GM19193 (cell line): Measurements from ENCODE around the gene RBM12.

Experiments used
- POLR2A ChIP-seq: IDR thresholded peaks from 4 replicates; pipeline ENCODE4 v1.6.1; 2011; ENCODE audit not compliant: insufficient read depth, insufficient read length; ENCODE audit errors: extremely low read depth

Gene RBM12

DNA sequence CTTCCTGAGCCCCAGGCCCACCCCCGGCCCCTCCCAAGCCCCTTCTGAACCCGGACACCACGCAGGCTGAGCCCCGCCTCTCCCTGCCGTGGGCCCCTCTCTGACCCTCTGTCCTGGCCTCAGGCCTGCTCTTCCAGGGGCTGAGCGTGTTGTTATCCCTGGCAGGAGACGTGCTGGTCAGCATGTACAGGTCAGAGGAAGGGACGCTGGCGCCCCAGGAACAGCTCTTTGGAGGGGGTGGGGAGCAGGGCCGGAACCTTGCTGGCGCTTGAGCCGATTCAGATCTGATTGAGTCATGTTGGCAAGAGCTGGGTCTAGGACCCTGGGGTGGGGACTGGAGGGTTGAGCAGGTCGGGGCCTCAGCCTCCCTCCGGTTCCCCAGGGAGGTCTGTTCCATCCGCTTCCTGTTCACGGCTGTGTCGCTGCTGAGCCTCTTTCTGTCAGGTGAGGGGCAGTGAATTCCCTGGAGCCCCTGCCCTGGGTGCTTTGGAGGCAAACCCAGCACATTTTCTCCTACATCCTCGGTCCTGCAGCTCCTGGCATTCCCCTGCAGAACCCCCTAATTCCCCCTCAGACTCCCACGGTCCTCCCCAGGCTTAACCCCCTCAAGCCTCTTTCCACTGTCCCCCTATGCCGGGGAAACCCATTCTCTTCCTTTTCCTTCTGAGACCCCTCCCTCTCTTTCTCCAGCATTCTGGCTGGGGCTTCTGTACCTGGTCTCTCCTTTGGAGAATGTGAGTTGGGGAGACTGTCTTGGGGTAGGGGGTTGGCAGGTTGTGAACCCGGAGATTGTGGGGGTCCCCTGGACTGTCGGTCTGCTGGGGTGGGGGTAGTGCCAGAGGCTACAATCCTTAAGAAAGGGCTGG lies 47.1 kb downstream of the RBM12 start:
- peak; percentile 5 for TF ChIP-seq POLR2A

DNA sequence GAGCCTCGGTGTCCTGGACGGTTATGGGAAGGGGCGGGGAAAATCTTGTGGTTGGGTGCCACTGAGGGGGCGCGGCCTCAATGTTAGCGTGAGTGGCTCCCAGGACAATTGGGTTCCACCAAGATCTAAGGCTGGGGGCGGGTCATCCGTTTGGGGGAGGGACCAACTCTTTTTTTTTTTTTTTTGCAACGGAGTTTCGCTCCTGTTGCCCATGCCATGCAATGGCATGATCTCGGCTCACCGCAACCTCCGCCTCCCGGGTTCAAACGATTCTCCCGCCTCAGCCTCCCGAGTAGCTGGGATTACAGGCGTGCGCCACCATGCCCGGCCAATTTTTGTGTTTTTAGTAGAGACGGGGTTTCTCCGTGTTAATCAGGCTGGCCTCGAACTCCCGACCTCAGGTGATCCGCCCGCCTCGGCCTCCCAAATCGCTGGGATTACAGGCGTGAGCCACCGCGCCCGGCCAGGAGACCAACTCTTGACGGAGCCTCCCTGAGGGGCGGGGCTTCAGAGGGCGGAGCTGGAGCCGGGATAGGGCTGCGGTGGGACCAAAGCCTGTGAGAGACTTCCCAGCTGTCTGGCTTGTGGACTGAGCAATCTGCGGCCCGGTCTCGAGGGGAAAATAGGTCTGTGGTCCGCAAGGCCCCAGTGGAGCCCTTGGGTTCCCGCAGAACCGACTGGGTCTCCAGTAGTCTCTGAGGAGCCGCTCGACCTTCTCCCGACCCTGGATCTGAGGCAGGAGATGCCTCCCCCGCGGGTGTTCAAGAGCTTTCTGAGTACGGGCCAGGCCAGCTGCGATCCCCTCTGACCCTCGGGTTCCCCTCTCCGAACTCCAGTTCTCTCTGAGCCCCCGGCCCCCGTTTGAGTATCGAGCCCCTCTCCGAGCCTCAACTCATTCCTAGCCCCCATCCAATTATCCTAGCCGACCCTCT lies 48.0 kb downstream of the RBM12 start:
- TF ChIP-seq POLR2A: peak; percentile 16

DNA sequence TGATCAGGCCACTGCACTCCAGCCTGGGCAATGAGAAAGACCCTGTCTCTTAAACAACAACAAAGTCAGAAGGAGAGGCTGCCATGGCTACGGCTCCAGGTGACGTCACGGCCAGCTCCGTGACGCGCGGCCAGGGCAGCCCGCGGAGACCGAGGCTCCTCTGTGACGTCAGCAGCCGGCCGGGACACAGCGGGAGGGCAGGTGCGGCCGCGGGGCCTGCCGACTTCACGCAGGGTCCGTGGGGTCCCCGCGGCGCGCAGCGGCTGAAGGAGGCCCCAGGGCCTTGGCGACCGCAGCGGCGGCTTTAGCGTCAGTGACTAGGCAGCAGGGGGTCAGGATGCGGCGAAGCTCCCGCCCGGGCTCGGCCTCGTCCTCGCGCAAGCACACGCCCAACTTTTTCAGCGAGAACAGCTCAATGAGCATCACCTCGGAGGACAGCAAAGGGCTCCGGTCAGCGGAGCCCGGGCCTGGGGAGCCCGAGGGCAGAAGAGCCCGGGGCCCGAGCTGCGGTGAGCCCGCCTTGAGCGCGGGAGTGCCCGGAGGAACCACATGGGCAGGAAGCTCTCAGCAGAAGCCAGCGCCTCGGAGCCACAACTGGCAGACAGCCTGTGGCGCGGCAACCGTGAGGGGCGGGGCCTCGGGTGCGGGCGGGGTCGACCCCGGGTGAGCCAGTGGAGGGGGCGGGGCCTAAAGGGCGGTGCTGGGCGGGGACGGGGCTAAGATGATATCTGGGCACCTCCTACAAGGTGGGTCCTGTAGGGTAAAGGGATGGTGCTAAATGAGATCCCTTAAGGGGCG lies 48.8 kb downstream of the RBM12 start, which contains the start of gene SPAG4:
Gene SPAG4 (plus strand): TSS at position 163 of the 798 bp plus-strand sequence. CDS start 175 bp downstream, at position 338.
- TF ChIP-seq POLR2A: peak; percentile 83

DNA sequence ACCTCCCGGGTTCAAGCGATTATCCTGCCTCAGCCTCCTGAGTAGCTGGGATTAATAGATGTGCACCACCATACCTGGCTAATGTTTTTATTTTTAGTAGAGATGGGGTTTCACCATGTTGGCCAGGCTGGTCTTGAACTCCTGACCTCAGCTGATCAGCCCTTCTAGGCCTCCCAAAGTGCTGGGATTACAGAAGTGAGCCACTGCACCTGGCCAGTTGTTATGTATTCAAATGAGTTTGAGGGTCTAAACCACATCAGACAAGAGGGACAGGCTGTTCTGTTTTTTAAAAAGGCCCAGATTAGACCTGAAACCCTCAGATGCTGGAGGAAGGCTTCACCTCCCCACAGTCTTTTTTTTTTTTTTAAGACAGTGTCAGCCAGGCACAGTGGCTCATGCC lies 53.2 kb downstream of the RBM12 start:
- no peak for TF ChIP-seq POLR2A

DNA sequence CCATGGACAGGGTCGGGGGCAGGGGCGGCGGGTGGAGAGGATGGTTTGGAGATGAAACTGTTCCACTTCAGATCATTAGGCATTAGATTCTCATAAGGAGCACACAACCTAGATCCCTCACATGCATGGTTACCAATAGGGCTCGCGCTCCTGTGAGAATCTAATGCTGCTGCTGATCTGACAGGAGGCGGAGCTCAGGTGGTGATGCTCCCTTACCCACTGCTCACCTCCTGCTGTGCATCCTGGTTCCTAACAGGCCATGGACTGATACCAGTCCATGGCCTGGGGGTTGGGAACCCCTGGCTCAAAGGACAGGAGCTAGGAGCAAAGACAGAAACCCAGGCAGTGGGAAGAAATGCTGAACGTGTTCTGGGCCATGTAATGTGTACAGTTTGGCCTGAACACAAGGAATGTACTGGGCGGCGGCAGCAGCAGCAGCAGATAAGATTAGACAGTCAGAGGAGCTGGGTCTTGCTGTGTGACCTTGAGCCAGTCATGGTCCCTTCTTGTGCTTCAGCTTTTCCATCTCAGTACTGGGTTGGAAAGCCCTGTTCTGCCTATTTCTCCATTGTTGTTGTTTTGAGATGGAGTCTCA lies 53.8 kb downstream of the RBM12 start:
- no peak for TF ChIP-seq POLR2A

DNA sequence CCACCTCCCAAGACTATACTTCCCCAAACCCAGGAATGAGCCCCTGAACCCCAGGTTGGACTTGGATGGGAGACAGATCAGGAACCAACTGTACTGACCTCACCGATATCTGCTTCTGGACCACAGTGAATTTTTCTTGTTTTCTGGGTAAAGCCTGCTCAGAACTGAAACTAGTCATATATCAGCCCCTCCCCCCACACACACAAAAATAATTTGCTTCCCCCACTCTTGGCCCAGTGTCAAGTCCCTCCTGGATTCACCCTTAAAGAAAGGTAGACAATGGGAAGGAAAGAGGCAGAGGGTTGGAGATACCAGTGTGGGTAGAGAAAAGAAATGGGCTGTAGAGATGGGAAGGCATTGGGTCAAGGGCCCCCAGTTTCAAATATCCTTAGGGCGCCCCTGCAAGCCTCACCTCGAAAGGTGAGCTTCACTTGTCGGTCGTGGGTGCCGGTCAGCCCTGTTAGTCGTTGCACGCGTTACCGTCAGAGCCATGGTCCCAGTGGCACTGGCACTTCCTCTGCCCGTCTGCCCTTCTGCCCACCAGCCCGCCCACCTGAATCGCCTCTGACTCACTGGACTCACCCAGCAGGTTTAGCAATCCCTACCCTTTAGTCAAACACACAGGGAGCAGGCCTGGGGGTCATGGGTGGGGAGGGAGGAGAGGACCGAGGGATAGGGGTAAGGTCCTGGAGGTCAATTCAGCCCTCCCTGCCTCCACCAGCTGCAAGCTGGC lies 57.5 kb downstream of the RBM12 start:
- TF ChIP-seq POLR2A: no peak

DNA sequence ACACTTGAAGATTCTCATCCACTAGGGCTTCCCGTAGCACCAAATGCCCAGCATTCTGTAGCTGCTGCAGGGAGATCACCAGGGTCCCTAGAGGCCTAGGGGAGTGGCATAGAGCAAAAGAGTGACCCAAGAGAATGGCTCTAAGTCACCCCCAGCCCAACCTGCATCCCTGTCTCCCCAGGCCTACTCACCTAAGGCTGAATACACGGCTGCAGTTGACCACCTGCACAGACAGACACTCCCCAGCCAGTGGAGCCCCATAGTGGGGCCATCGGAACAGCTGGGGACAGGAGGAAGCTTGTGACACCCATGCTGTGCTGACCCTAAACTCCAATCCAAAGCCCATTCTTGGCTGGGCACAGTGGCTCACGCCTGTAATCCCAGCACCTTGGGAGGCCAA lies 58.6 kb downstream of the RBM12 start:
- TF ChIP-seq POLR2A: no peak

DNA sequence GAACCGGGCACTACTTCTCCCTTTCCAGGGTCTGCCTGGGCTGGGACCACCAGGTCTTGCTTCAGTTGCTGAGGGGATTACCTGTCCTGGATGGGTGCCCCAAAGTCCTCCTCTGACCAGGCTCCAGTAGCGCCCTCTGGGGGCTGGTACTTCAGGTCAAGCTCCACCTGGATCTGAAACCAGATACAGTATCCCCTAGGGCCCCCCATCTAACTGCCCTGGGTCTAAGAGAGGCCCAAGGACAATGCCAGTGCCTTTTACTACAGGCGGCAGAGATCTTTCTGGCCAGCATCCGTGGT lies 60.3 kb downstream of the RBM12 start:
- TF ChIP-seq POLR2A: no peak

DNA sequence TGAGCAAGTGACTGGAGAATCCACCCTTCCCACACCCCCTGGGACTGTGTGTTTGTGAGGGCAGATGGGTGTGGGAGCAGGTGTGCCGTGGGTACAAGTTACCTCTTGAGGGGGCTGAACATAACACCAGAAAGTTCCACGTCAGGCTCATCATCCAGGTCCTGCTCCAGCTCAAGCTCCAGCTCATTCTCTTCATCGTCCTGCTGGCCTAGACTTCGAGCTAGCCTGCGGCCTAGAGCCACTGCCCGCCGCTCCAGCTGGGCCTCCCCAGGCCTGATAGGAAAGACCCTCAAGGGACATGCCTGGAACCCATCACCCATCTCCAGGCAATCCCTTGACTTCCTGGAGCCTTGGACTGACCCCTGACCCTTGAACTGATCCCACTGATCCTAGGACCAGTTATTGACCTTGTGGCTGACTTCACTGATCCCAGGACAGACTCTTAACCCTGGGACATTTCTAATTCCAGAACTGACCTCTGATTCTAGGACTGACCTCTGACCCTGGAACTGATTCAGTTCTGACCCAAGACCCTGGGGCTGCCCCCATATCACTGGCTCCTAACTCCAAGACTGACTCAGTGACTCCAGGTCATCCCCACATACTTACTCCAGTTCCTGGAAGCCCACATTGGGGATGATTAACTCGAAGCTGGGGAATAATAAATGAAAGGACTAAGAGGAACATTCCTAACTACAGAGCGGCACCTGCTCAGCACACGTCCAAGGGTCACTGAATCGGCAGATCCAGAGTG lies 60.8 kb downstream of the RBM12 start:
- no peak for TF ChIP-seq POLR2A

DNA sequence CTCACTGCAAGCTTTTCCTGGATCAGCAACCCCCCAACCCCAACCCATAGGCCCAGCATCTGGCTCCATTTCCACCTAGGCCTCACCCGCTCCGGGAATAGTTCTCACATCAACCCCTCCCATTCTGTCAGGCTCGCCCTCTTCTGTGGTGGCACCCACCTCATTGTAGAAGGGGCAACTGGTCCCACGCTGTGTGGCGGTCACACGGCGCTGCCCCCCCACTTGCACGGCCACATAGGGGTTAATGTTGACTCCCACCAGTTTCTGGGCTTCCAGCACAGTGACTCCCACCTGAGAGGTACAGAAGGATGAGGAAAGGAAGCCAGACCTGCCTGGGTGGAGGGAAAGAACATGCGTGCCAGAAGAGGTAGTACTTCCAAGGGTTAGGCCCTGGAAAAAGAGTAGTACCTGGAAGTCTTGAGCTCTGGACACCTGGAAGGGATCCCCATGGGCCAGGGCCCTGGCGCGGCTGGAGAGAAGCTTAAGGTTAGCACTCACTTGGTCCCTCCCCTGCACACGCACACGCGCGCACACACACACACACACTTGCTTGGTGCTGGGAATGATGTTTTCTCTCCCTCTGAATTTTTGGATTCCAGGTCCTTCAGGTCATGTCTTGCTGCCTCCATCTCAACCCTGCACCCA lies 61.7 kb downstream of the RBM12 start:
- no peak for TF ChIP-seq POLR2A

DNA sequence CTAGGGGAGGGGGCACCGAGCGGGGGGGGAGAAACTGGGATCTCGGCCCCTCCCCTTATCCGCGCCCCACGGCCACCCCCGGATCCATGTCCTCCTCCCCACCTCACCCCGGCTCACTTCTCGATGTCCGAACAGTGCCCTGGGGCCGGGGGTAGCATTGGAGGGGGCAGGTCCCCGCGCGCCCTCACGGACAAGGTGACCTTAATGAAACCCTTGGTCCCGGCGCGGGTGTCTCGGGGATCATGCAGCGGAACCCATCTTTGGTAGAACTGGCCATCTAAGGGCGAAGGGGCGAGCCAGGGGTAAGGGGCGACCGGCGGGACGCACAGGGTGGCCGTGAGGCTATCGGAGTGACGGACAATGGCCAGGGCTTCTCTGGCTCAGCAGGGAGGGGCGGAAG lies 62.7 kb downstream of the RBM12 start:
- no peak for TF ChIP-seq POLR2A
